Measurements from ENCODE around the gene KIF16B.

The KIF16B gene

DNA sequence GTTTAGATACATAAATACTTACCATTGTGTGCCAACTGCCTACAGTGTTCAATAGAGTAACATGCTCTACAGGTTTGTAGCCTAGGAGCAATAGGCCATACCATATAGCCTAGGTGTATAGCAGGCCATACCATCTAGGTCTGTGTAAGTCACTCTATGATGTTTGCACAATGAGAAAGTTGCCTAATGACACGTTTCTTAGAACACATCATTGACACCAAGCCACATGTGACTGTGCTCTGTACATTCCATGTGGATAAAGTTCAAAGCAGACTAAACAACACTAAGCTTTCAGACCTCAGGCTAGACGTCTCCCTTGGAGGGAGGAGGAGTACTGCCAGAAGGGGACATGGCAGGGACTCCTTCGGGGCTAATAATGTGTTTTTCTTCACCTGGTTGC lies 93.6 kb downstream of the KIF16B start:
- Histone ChIP-seq H3K36me3 (no peaks in the 10 kb centered on the region), H3K9me3 (ENCODE audit: severe bottlenecking) (no peaks in the 10 kb centered on the region), H3K27ac (no peak overlapping the region), H3K27me3 (ENCODE audit: insufficient read depth, low read depth, severe bottlenecking) (no peaks in the 10 kb centered on the region), H3K4me3 (ENCODE audit: low read depth, low read length) (no peak overlapping the region)
- TF ChIP-seq, protein P1, sequence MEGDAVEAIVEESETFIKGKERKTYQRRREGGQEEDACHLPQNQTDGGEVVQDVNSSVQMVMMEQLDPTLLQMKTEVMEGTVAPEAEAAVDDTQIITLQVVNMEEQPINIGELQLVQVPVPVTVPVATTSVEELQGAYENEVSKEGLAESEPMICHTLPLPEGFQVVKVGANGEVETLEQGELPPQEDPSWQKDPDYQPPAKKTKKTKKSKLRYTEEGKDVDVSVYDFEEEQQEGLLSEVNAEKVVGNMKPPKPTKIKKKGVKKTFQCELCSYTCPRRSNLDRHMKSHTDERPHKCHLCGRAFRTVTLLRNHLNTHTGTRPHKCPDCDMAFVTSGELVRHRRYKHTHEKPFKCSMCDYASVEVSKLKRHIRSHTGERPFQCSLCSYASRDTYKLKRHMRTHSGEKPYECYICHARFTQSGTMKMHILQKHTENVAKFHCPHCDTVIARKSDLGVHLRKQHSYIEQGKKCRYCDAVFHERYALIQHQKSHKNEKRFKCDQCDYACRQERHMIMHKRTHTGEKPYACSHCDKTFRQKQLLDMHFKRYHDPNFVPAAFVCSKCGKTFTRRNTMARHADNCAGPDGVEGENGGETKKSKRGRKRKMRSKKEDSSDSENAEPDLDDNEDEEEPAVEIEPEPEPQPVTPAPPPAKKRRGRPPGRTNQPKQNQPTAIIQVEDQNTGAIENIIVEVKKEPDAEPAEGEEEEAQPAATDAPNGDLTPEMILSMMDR (IDR thresholded peaks at IDR 0.05; ENCODE audit: low read depth, low read length): no peak
- DNase-seq: no peak

DNA sequence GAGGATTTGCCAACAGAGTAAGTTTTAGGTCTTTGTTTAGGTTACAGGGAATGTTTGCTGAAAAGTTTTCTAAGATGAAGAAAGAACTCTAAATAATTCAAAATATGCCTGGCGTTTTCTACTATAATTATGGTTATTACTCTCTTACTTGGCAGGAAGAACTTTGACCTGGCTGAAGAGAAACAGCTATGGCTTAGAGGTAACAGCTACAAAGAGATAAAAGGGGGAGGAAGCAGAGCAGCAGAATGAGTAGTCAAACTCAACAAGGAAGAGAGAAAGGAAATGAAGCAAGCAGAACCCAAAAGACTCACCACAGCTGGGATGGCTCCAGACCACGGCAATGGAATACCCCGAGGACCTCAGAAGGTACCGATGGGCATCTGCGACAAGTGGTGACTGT lies 95.6 kb downstream of the KIF16B start:
- no peak for DNase-seq
- TF ChIP-seq, protein P1 (IDR thresholded peaks at IDR 0.05; ENCODE audit: low read depth, low read length): no peak
- Histone ChIP-seq H3K27ac (no peak overlapping the region), H3K9me3 (ENCODE audit: severe bottlenecking) (no peaks in the 10 kb centered on the region), H3K36me3 (no peaks in the 10 kb centered on the region), H3K27me3 (ENCODE audit: insufficient read depth, low read depth, severe bottlenecking) (no peaks in the 10 kb centered on the region), H3K4me3 (ENCODE audit: low read depth, low read length) (no peak overlapping the region)

DNA sequence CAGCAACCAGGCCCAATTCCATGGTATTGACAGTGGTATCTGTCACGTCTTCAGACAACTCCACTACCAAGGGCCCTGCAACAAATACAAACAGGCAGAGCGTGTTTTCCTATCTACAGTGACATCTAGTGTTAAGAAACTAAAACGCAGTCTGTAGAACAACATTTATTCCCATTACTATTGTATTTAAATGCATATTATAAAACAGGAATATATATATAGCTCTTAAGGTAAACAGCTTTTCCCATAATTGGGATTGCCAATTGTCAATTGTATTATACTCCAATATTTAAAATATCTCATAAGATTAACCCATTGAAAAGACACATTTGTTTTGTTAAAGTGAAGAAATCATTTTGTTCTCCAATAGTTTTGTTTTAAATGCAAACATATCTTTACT lies 97.2 kb downstream of the KIF16B start:
- TF ChIP-seq, protein P1 (IDR thresholded peaks at IDR 0.05; ENCODE audit: low read depth, low read length): peak; percentile 27; the same call in 1 of the 2 replicates
- Histone ChIP-seq H3K27me3 (ENCODE audit: insufficient read depth, low read depth, severe bottlenecking) (no peaks in the 10 kb centered on the region), H3K4me3 (ENCODE audit: low read depth, low read length) (no peak overlapping the region), H3K27ac (no peak overlapping the region), H3K36me3 (no peaks in the 10 kb centered on the region), H3K9me3 (ENCODE audit: severe bottlenecking) (no peaks in the 10 kb centered on the region)
- no peak for DNase-seq

DNA sequence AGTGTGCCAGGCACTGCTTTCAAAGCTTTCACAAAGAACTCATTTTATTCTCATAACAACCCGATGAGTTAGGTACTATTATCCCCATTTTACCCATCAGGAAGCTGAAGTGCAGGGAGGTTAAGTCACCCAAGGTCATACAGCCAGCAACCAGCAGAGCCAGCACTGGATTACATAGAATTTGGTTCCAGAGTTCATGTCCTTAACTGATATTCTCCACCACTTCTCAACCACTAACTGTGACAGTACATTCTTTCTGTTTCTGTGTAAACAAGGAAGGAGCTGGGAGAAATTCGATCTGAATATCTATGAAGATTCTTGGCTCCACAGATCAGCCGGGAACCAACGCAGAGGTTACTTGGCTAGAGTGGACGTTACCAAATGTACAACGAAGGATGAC lies 98.0 kb downstream of the KIF16B start:
- no peaks in the 10 kb centered on the region for H3K36me3 ChIP-seq
- no peak overlapping the region for H3K27ac ChIP-seq
- TF ChIP-seq, protein P1 (IDR thresholded peaks at IDR 0.05; ENCODE audit: low read depth, low read length): no peak
- DNase-seq: no peak
- H3K9me3 ChIP-seq (ENCODE audit: severe bottlenecking): no peaks in the 10 kb centered on the region
- no peaks in the 10 kb centered on the region for H3K27me3 ChIP-seq (ENCODE audit: insufficient read depth, low read depth, severe bottlenecking)
- no peak overlapping the region for H3K4me3 ChIP-seq (ENCODE audit: low read depth, low read length)

DNA sequence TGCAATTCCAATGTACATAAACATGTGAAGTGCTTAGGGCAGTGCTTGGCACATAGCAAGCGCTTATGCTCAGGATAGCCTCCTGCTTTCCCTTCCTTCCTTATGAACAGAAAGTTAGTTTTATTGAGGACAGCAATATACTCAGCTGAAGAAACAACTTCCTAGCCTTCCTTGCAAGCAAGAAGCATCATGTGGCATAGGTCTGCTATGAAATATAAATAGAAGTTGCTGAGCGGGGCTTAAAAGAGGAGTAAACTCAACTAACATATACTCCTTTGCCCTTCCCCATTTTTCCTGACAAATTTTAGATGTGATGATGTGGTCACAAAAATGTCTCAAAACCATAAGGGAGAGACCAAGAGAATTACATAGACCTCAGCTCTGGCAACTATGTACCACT lies 98.9 kb downstream of the KIF16B start:
- Histone ChIP-seq H3K9me3 (ENCODE audit: severe bottlenecking) (no peaks in the 10 kb centered on the region), H3K36me3 (no peaks in the 10 kb centered on the region), H3K27me3 (ENCODE audit: insufficient read depth, low read depth, severe bottlenecking) (no peaks in the 10 kb centered on the region), H3K27ac (no peak overlapping the region), H3K4me3 (ENCODE audit: low read depth, low read length) (no peak overlapping the region)
- TF ChIP-seq, protein P1 (IDR thresholded peaks at IDR 0.05; ENCODE audit: low read depth, low read length): no peak
- DNase-seq: no peak

DNA sequence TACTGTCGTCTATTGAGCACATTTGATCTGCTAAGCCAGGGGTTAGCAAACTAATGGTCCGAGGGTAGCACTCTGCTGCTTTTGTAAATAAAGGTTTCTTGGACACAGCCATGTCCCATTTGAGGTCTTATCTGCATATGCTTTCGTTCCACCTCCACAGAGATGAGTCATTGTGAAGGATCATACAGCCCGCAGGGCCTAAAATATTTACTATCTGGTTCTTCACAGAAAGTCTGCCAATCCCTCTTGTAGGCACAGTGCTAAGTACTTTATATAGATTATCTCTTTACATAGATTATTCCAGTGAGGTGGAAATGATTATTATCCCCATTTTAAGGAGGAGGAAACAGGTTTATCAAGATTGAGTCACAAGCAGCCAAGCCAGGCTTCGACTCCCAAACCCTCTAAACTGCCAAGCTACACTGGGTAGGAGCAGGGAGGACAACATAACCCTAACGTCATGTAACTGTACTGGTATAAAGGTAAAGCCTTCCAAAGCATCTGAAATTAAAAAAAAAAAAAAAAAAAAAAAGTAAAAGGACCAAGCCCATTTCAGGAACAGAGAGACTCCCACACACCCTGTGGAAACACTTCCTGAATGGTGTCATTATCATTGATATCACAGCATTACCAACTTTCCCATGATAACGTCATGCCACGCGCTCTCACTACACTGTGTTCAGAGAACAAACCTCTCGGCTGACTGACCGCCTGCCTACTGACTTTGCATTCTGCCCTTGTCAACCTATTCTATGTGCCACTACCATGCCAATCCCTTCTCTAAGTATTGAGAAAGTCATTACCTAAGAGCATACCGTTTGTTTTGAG lies 101.0 kb downstream of the KIF16B start:
- no peaks in the 10 kb centered on the region for H3K9me3 ChIP-seq (ENCODE audit: severe bottlenecking)
- H3K27me3 ChIP-seq (ENCODE audit: insufficient read depth, low read depth, severe bottlenecking): no peaks in the 10 kb centered on the region
- H3K27ac ChIP-seq: no peak overlapping the region
- TF ChIP-seq, protein P1 (IDR thresholded peaks at IDR 0.05; ENCODE audit: low read depth, low read length): no peak
- no peaks in the 10 kb centered on the region for H3K36me3 ChIP-seq
- H3K4me3 ChIP-seq (ENCODE audit: low read depth, low read length): no peak overlapping the region
- no peak for DNase-seq

All from WERI-Rb-1 (cell line).